NCI-H1417 (cell line): ENCODE data around the gene CHRNA5.

ENCODE experiments used
- DNase-seq, 3 experiments: peaks; one replicate each; lab custom pipeline; 2025; lab: John Stamatoyannopoulos, UW

The CHRNA5 gene

GRCh38 chr15:78640527-78641101 is 75.3 kb downstream of the CHRNA5 start:
- peak in 2 of 3 experiments; percentile 33 to 44 for DNase-seq

GRCh38 chr15:78641102-78641748 is 75.9 kb downstream of the CHRNA5 start, which contains the start of gene CHRNB4:
TSS of gene CHRNB4 (minus strand) at chr15:78641210. CDS start at chr15:78641133, 77 bp downstream.
- peak in 2 of 3 experiments; percentile 48 to 56 for DNase-seq

- no peak for DNase-seq
These were observed 76.5 kb downstream of the CHRNA5 start for GRCh38 chr15:78641749-78642275.

- no peak for DNase-seq
These were observed 77.0 kb downstream of the CHRNA5 start for GRCh38 chr15:78642331-78642730.
